ENCODE results near the gene SEC24B.
"Not testable (repeated sequence)": the region's sequence is repeated elsewhere in the genome, so short reads cannot be mapped to it uniquely, and the experiment has no call there.

SEC24B gene

DNA sequence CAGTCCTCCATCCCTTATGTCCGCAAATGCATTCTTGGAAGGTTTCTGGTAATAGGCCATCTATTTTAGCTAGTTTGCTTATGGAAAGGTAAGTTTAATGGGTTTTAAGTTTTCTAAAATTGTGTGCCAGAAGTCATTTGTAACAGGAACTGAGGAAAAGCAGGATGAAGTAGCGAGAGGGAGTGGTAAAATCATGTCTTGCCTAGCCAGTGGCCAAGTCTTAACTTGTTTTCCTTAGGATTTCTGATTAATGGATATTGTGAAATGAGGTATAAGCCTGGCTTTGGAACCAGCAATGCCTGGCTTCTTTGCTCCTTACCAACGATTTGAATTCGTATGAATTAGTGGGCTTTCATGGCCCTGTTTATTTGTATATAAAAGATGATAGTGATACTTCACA is 7.3 kb downstream of the SEC24B start:
- DNase-seq (ENCODE audit: extremely low read depth, low read depth) = no peak
- no peak for TF ChIP-seq CTCF (IDR thresholded peaks at IDR 0.05; ENCODE audit: low read depth, low read length, missing control alignments)
- H3K4me3 ChIP-seq (replicated peaks; ENCODE audit: low read depth, low read length) = no peak overlapping the region

DNA sequence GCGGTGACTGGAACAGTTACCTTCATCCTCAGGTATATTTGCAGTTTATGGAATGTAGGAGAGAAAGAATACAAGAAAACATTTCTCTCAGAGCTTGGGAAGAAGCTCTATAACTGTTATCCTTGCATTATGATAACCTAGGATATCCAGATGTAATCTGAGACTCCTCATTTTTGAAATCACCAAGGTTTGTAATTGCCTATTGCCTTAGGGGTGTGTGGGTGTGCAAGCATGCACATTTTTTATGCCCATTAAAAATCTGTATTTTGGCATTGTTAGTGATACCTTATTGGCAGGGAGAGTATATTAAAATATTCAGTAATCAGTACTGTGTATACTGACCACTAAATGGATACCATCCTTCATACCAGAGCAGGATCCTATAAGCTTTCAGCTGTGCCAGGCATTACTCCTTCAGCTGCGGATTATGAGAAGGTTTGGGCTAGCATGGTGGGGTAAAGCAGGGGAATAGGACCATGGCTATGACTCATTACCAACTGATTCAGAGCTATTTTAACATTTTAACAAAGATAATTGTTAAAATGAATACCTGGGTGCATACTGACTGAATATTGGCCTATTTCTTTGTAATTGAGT is 8.3 kb downstream of the SEC24B start:
- no peak for DNase-seq (ENCODE audit: extremely low read depth, low read depth)
- TF ChIP-seq CTCF (IDR thresholded peaks at IDR 0.05; ENCODE audit: low read depth, low read length, missing control alignments) = no peak
- H3K4me3 ChIP-seq (replicated peaks; ENCODE audit: low read depth, low read length) = no peak overlapping the region

DNA sequence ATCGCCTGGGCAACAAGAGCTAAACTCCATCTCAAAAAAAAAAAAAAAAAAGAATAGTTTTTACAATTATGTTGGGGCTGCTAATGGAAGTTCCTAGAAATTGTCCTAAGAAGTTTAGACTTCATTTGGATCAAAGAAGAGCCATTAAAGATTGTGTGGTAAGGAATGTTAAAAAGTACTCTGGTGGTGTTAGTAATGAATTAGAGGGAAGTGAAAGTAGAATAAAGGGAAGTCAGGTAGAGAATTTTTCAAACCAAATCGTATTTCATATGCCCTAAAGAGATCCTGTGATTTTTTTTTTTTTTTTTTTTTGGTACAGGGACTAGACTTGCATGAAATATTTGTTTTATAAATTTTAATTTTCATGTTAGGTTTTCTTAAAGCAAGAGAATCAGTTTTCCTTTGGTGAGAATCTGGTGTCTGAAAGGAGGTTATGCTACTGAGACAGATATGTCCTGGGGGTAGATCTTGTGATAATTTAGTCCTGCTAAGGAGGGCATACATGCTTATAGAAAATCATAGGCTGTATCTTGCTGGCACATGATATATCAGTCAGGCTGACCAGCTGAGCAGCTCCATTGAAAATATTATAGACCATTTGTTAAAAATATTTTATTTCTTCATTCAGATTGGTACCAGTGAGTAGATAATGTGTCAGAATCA is 10.7 kb downstream of the SEC24B start:
- TF ChIP-seq CTCF (IDR thresholded peaks at IDR 0.05; ENCODE audit: low read depth, low read length, missing control alignments) = no peak
- no peak overlapping the region for H3K4me3 ChIP-seq (replicated peaks; ENCODE audit: low read depth, low read length)
- DNase-seq (ENCODE audit: extremely low read depth, low read depth) = no peak

DNA sequence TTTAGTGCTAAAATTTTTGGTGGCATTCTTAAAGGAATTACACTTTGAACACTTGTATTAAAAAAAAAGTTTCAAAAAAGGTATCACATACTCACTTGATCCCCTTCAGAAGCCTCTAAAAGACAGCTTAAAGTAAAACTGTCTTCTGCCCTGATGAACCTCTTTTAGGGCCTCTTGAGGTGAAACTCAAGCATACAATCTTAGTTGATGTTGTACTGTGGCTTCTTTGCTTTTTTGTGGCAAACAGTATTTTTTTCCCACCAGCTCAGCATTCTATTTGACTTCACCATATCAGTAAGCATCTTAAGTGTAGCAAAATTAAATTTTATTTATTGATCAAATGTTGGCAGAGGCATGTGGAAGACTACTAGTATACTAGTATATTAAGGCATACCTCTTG is 13.7 kb downstream of the SEC24B start:
- no peak overlapping the region for H3K4me3 ChIP-seq (replicated peaks; ENCODE audit: low read depth, low read length)
- no peak for DNase-seq (ENCODE audit: extremely low read depth, low read depth)
- no peak for TF ChIP-seq CTCF (IDR thresholded peaks at IDR 0.05; ENCODE audit: low read depth, low read length, missing control alignments)

GRCh38 chr4:109451544-109452273 is 18.1 kb downstream of the SEC24B start:
- no peak for TF ChIP-seq CTCF (IDR thresholded peaks at IDR 0.05; ENCODE audit: low read depth, low read length, missing control alignments)
- no peak overlapping the region for H3K4me3 ChIP-seq (replicated peaks; ENCODE audit: low read depth, low read length)
- DNase-seq (ENCODE audit: extremely low read depth, low read depth) = no peak

DNA sequence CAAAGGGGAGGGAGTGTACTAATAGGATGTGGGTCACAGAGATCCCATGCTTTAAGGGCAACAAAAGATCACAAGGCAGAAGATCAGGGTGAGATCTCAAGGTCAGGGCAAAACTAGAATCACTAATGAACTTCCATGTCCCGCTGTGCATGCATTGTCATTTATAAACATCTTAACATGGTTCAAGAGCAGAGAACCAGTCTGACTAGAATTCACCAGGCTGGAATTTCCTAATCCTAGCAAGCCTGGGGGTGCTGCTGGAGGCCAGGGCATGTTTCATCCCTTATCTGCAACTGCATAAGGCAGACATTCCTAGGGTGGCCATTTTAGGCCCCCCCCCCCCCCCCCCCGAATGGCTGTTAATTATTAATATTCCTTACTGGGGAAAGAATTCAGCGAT is 19.5 kb downstream of the SEC24B start:
- not testable (repeated sequence) for DNase-seq (ENCODE audit: extremely low read depth, low read depth); H3K4me3 ChIP-seq (replicated peaks; ENCODE audit: low read depth, low read length)

DNA sequence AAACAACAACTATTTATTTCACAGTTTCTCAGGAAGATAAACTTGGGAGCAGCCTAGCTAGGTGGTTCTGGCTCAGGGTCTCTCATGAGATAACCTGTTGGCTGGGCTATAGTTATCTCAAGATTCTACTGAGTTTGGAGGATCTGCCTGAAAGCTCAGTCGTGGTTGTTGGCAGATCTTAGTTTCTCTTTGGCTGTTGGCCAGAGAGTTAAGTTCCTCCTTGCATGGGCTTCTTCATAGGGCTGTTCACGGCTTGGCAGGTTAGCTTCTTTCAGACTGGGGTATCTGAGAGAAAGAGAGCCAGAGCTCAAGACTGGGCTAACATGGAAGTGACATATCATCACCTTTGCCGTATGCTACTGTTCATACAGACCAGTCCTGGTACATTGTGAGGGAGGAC is 28.7 kb downstream of the SEC24B start:
- no peak overlapping the region for H3K4me3 ChIP-seq (replicated peaks; ENCODE audit: low read depth, low read length)
- no peak for DNase-seq (ENCODE audit: extremely low read depth, low read depth)
- TF ChIP-seq CTCF (IDR thresholded peaks at IDR 0.05; ENCODE audit: low read depth, low read length, missing control alignments) = no peak
